OCI-LY3 (cell line): ENCODE measurements around the gene MIPOL1.
"Not testable (repeated sequence)": the region's sequence is repeated elsewhere in the genome, so short reads cannot be mapped to it uniquely, and the experiment has no call there.

Source experiments
- H2AFZ ChIP-seq: fragments of 200-600, 300-600 bp; shearing (Covaris generic); 2 replicates; pipeline ENCODE4 v1.6.0; 2014; ENCODE audit warnings: antibody characterized with exemption, low read depth, low read length
- H3K27ac ChIP-seq: fragments of 200-600, 300-600 bp; sonication (generic); 2 replicates; pipeline ENCODE4 v1.5.1; 2014; ENCODE audit warnings: mild to moderate bottlenecking, low read length, moderate library complexity, mixed read lengths
- H3K27me3 ChIP-seq: fragments of 200-600, 300-600 bp; sonication (generic); 2 replicates; pipeline ENCODE4 v1.6.1; 2014; ENCODE audit warnings: low read depth, low read length, mixed read lengths
- H3K36me3 ChIP-seq: fragments of 200-600, 300-600 bp; sonication (generic); replicated peaks from 2 replicates; pipeline ENCODE3; 2014; ENCODE audit warnings: low read depth, low read length, mixed read lengths
- H3K4me1 ChIP-seq: fragments of 300-600, 200-600 bp; sonication (generic); 2 replicates; pipeline ENCODE4 v1.6.1; 2014; ENCODE audit warnings: low read length, mixed read lengths
- H3K4me2 ChIP-seq: fragments of 200-600, 300-600 bp; sonication (generic); 2 replicates; pipeline ENCODE4 v1.6.1; 2014; ENCODE audit warnings: low read length, mixed read lengths
- H3K4me3 ChIP-seq: fragments of 300-600, 200-600 bp; sonication (generic); 2 replicates; pipeline ENCODE4 v1.5.1; 2014; ENCODE audit warnings: antibody characterized with exemption, mild to moderate bottlenecking, low read length, moderate library complexity
- H3K79me2 ChIP-seq: fragments of 300-600, 200-600 bp; shearing (Covaris generic); 2 replicates; pipeline ENCODE4 v1.6.1; 2014; ENCODE audit warnings: mild to moderate bottlenecking, low read length, mixed read lengths
- H3K9ac ChIP-seq: fragments of 300-600, 200-600 bp; shearing (Covaris generic); 2 replicates; pipeline ENCODE4 v1.6.0; 2014; ENCODE audit warnings: mild to moderate bottlenecking, low read length, moderate library complexity
- H3K9me3 ChIP-seq: fragments of 200-600, 300-600 bp; shearing (Covaris generic); 2 replicates; pipeline ENCODE4 v1.6.1; 2014; ENCODE audit warnings: low read length, mixed read lengths; ENCODE audit not compliant: insufficient read depth
- H4K20me1 ChIP-seq: fragments of 200-600, 300-600 bp; sonication (generic); 2 replicates; pipeline ENCODE4 v1.6.1; 2016; ENCODE audit warnings: low read length, mixed read lengths; ENCODE audit not compliant: insufficient read depth
- EZH2phosphoT487 ChIP-seq: fragments of 200-600 bp; shearing (Covaris generic); IDR thresholded peaks from 2 replicates; pipeline ENCODE4 v1.6.1; 2018; ENCODE audit warnings: antibody characterized with exemption, mixed run types, low read depth
- TF ChIP-seq, protein P1 (sequence below): fragments of 200-600, 300-600 bp; sonication (generic); IDR thresholded peaks from 2 replicates; pipeline ENCODE4 v1.5.1; 2014; ENCODE audit warnings: antibody characterized with exemption, low read length, low read depth

Gene MIPOL1

DNA sequence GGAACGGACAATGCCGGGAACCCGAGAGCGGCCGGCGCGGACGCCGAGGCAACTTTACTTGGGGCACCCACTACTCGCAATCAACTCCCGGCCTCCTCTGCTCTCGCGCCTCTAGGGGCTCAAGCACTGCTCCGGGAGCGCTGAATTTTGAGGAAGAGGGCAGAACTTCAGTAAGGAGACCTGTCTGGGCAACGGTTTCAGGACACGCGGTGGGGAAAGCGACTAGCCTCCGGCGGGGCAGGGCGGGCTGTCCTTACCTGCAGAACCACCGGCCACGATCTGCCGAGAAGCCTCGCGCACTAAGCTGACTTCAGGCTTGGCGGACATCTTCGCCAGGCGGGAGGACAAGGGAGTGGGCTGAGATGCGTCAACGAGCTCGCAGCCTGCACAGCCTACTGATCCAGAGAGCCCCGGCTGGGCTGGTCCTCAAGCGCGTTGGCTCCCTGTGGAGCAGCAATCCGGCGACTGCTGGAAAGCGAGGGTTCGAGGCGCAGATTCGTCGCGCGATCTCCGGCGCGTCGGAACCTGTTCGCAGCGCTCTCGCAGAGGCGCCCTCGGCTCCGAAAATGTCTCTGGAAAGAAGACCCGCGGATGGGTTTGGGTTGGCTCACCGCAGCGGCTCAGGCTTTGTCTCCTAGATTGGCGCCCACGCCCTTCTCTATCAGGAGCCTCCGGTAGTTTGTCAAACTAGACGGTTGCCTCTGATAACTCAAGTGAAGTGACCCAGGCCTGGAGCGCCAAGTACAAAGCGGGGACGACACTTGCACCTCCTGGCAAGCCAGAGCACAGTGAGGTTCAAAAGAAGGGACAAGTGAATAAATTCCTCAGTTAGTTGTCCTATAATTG lies 25.5 kb upstream of the MIPOL1 start, which contains the start of gene SLC25A21:
Gene SLC25A21, minus strand, starts transcription at position 583 of the 846 bp plus-strand sequence.
- TF ChIP-seq, protein P1, sequence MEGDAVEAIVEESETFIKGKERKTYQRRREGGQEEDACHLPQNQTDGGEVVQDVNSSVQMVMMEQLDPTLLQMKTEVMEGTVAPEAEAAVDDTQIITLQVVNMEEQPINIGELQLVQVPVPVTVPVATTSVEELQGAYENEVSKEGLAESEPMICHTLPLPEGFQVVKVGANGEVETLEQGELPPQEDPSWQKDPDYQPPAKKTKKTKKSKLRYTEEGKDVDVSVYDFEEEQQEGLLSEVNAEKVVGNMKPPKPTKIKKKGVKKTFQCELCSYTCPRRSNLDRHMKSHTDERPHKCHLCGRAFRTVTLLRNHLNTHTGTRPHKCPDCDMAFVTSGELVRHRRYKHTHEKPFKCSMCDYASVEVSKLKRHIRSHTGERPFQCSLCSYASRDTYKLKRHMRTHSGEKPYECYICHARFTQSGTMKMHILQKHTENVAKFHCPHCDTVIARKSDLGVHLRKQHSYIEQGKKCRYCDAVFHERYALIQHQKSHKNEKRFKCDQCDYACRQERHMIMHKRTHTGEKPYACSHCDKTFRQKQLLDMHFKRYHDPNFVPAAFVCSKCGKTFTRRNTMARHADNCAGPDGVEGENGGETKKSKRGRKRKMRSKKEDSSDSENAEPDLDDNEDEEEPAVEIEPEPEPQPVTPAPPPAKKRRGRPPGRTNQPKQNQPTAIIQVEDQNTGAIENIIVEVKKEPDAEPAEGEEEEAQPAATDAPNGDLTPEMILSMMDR: no peak
- TF ChIP-seq EZH2phosphoT487: no peak
- Histone ChIP-seq H3K4me2 (no peak within 1 kb of the TSS), H3K27ac (no peak within 1 kb of the TSS), H3K4me1 (no peaks in the 10 kb centered on the region), H3K36me3 (no peaks in the 10 kb centered on the region), H3K9me3 (no peaks in the 10 kb centered on the region), H3K27me3 (no peaks in the 10 kb centered on the region), H3K4me3 (no peak within 1 kb of the TSS), H3K79me2 (no peaks in the 10 kb centered on the region), H4K20me1 (no peaks in the 10 kb centered on the region), H3K9ac (no peak within 1 kb of the TSS), H2AFZ (no peak within 1 kb of the TSS)

DNA sequence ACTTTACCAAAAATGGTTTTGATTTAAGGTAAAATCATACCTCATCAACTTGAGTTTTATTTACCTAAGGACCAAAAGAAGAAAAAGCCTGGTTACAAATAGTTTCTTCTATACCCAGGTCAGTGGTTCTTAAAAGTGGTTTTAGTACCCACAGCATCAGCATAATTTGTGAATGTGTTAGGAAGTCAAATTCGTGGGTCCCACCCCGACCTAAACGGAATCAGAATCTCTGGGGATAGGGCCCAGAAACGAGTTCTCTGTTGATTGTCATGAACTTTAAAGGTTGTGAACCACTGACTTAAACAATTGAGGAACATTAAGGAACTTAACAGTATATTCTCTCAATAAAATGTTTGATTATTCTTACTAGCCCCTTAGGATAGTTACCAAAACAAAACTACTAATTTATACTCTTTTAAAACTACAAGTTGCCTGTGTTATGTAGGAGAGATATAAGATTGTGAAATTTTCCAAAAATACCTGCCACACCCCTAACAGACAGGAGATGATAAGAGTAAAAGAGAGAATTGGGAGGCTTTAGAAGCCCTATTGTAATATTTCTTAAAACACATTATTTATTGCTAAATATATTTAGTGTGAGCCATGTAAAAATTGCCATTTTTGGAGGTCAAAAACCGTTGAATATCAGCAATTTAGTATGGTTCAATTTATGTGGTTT lies 24.7 kb upstream of the MIPOL1 start:
- H3K9ac ChIP-seq: no peak overlapping the region
- H2AFZ ChIP-seq: no peak overlapping the region

DNA sequence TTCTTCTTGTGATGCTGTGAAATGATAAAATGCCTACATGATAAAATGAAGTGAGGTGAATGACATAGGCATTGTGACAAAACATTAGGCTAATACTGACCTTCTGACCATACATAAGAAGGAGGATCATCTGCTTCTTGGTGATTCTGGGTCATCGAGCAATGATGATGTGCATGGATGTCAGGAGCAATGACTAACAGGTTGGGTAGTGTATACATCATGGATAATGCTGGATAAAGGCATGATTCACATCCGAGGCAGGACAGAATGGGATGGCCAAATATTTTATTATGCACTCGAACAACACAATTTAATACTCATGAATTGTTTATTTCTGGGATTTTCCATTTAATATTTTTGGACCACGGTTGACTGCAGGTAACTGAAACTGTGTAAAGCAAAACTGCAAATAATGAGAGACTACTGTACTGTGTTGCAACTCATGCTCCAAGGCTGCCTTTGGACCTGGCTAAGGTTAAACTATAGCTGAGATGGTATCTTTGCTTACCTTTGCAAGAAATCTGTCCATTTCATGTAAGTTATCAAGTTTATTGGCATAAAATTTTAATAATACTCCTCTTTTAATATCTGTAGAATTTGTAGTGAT lies 17.7 kb upstream of the MIPOL1 start:
- H3K4me2 ChIP-seq: no peak overlapping the region
- H3K4me3 ChIP-seq: no peak overlapping the region

More for the DNA sequence above, 24.7 kb upstream of the MIPOL1 start:
- Histone ChIP-seq H3K4me2 (no peak overlapping the region), H4K20me1 (no peaks in the 10 kb centered on the region), H3K4me3 (no peak overlapping the region), H3K4me1 (no peaks in the 10 kb centered on the region), H3K27me3 (no peaks in the 10 kb centered on the region), H3K9me3 (no peaks in the 10 kb centered on the region), H3K79me2 (no peaks in the 10 kb centered on the region), H3K36me3 (no peaks in the 10 kb centered on the region), H3K27ac (no peak overlapping the region)
- no peak for TF ChIP-seq EZH2phosphoT487
- TF ChIP-seq, protein P1: no peak

DNA sequence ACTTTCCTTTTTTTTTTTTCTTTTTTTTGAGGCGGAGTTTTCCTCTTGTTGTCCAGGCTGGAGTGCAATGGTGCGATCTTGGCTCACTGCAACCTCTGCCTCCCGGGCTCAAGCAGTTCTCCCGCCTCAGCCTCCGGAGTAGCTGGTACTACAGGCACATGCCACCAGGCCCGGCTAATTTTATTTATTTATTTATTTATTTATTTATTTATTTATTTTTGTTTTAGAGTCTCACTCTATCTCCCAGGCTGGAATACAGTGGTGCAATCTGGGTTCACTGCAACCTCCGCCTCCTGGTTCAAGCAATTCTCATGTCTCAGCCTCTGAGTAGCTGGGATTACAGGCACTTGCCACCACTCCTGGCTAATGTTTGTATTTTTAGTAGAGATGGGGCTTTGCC lies 16.9 kb upstream of the MIPOL1 start:
- not testable (repeated sequence) for H3K9ac ChIP-seq, H4K20me1 ChIP-seq, H3K79me2 ChIP-seq, H2AFZ ChIP-seq, H3K9me3 ChIP-seq, H3K4me2 ChIP-seq, H3K36me3 ChIP-seq, H3K4me3 ChIP-seq, H3K27me3 ChIP-seq, H3K4me1 ChIP-seq, H3K27ac ChIP-seq

More for the DNA sequence above, 17.7 kb upstream of the MIPOL1 start:
- Histone ChIP-seq H3K9me3 (no peaks in the 10 kb centered on the region), H3K27ac (no peak overlapping the region), H3K4me1 (no peaks in the 10 kb centered on the region), H3K36me3 (no peaks in the 10 kb centered on the region), H4K20me1 (no peaks in the 10 kb centered on the region), H3K27me3 (no peaks in the 10 kb centered on the region), H2AFZ (no peak overlapping the region), H3K9ac (no peak overlapping the region), H3K79me2 (no peaks in the 10 kb centered on the region)
- TF ChIP-seq EZH2phosphoT487: no peak
- TF ChIP-seq, protein P1: no peak
